AG04449 (cell line): ENCODE data around the gene SCAMP2.

Experiments used
- CTCF ChIA-PET: fragments of 350-600 bp; formaldehyde crosslinking; extraction: SDS; loops from one replicate; lab custom pipeline; 2021; ENCODE audit warnings: antibody characterized with exemption; lab: Yijun Ruan, JAX
- POLR2A ChIA-PET: fragments of 400-600, 350-600 bp; formaldehyde crosslinking; extraction: SDS; loops from one replicate; lab custom pipeline; 2020; ENCODE audit warnings: antibody characterized with exemption, inconsistent platforms; lab: Yijun Ruan, JAX
- DNase-seq: peaks from one replicate; pipeline ENCODE4 v3.0.0-alpha.2; 2010; ENCODE audit warnings: low read depth, low spot score
- H3K4me3 ChIP-seq: 2 replicates; pipeline ENCODE4 v1.5.1; 2011; ENCODE audit warnings: low read depth, mild to moderate bottlenecking, control low read depth, low read length
- CTCF ChIP-seq: IDR thresholded peaks from one replicate; pipeline ENCODE4 v1.5.1; 2011; ENCODE audit warnings: mild to moderate bottlenecking, moderate library complexity, low read length, control low read depth, inconsistent platforms; ENCODE audit not compliant: insufficient read depth; ENCODE audit errors: missing control alignments

Gene SCAMP2

GRCh38 chr15:74869372-74869725, 3.8 kb downstream of the SCAMP2 start:
- no peak overlapping the region for H3K4me3 ChIP-seq
- TF ChIP-seq CTCF: no peak
- DNase-seq: no peak
- ChIA-PET POLR2A (no interaction called here), CTCF (interaction anchor here (1.0 to 2.1 kb wide), 8 partner anchors 10 to 88 kb away, joined by 3 to 21 read pairs (median 4); no protein-coding TSS in a partner anchor)

DNA sequence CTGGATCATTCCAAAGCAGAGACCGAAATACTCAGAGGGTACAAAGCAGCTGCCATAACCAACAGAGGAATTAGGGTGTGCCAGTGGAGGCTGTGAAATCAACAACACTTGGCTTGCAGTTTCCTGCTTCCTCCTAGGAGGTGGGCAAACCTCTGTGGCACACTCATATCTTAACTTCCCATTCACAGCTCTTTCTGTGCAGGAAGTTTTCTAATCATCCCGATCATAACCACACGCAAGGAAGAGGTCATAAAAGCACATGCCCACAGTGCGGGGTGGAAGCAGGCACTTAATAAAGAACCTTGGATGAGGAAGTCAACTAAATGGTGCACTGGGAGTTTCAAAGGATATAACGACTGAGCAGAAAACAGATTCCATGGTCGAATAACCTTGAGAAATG, 5.1 kb downstream of the SCAMP2 start:
- CTCF ChIA-PET: interaction anchor here (1.0 to 1.1 kb wide), 2 partner anchors 18 to 82 kb away, joined by 3 read pairs; no protein-coding TSS in a partner anchor
- no peak for DNase-seq
- POLR2A ChIA-PET: no interaction called here
- TF ChIP-seq CTCF: no peak
- H3K4me3 ChIP-seq: no peak overlapping the region

DNA sequence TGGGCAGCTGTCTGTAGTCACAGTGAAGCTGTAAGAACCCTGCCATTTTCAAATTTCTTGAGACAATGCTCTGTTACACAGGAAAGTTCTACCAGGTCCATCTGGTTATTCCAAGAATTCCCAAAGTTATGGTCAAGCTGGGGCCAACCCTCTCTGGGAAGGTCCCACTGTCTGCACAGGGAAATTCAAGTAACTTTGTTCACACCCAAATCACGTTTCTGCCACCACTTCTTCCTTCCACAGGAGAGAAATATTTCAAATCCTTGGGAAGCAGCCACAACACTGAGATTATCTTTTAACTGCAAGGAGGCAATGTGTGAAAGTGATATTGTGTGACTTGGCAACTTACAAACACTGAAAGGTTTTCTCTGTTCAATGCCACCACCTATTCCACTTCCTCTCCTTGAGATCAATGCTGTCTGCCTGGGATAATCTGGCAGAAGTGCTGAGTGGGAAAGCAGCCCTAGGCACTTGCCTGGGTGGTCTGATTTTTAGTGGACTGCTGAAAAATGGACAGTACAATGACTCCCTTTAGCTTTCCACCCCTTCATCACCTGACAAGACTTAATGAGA, 5.6 kb downstream of the SCAMP2 start:
- ChIA-PET CTCF (interaction anchor here (1.0 to 1.1 kb wide), 3 partner anchors 18 to 83 kb away, joined by 3 read pairs; no protein-coding TSS in a partner anchor), POLR2A (no interaction called here)
- H3K4me3 ChIP-seq: no peak overlapping the region
- DNase-seq: no peak
- no peak for TF ChIP-seq CTCF

GRCh38 chr15:74866090-74866489, 7.1 kb downstream of the SCAMP2 start:
- no peak for TF ChIP-seq CTCF
- ChIA-PET POLR2A (no interaction called here), CTCF (interaction anchor here (0.6 to 1.7 kb wide), 3 partner anchors 36 to 96 kb away, joined by 3 to 7 read pairs (median 3); no protein-coding TSS in a partner anchor)
- peak; percentile 49 for DNase-seq
- no peak overlapping the region for H3K4me3 ChIP-seq

GRCh38 chr15:74865316-74865715, 7.8 kb downstream of the SCAMP2 start:
- H3K4me3 ChIP-seq: no peak overlapping the region
- DNase-seq: no peak
- ChIA-PET CTCF (interaction anchor here (1.5 to 1.7 kb wide), 2 partner anchors 94 to 95 kb away, joined by 3 read pairs; no protein-coding TSS in a partner anchor), POLR2A (no interaction called here)
- no peak for TF ChIP-seq CTCF

- no peak for TF ChIP-seq CTCF
- DNase-seq: no peak
- ChIA-PET CTCF (interaction anchor here (1.0 to 1.5 kb wide), 2 partner anchors 37 to 93 kb away, joined by 3 read pairs; no protein-coding TSS in a partner anchor), POLR2A (interaction anchor here (1.0 kb wide), 1 partner anchor 232 kb away, joined by 3 read pairs; no protein-coding TSS in a partner anchor)
- no peak overlapping the region for H3K4me3 ChIP-seq
Observed at GRCh38 chr15:74864296-74864695, 8.9 kb downstream of the SCAMP2 start.
